ENCODE results near the gene GRAP.

DNA sequence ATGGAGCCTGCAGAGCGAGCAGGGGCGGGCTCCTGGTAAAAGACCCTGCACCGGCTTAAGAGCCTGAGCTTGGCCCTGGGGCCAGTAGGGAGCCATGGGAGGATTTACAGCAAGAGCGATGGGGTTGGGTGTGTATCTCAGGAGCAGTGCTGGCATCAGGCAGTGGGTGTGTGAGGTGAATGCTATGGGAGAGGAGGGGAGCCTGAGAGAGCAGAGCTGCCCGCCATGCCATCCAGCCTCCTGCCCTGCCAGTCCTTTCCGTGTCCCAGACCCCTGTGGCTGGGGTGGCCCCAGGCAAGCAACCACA is 65.5 kb downstream of the GRAP start:
- TF ChIP-seq HDAC1 (IDR thresholded peaks at IDR 0.05) (no peak), HNRNPLL (IDR thresholded peaks at IDR 0.05; ENCODE audit: low read depth, low read length, poor library complexity, severe bottlenecking) (no peak), RBBP5 (IDR thresholded peaks at IDR 0.05; ENCODE audit: borderline replicate concordance, insufficient read depth, low read length, poor library complexity, severe bottlenecking) (no peak), EZH2 (IDR thresholded peaks at IDR 0.05; ENCODE audit: borderline replicate concordance, low read depth, low read length) (no peak), SMARCC2 (IDR thresholded peaks at IDR 0.05; ENCODE audit: low read depth) (no peak), ATF7 (IDR thresholded peaks at IDR 0.05) (no peak), ZNF232 (CRISPR knock-in tag; IDR thresholded peaks at IDR 0.05) (no peak), SIX5 (IDR thresholded peaks at IDR 0.05; ENCODE audit: borderline replicate concordance in 1 of 2, insufficient read depth in 1 of 2, low read depth in 1 of 2, low read length in 2 of 2) (no peak), FOS (IDR thresholded peaks at IDR 0.05; ENCODE audit: extremely low read depth, insufficient read length) (no peak), KLF13 (tag; IDR thresholded peaks at IDR 0.05; ENCODE audit: borderline replicate concordance, low read depth) (no peak), ATF1 (CRISPR knock-in tag; IDR thresholded peaks at IDR 0.05) (no peak), ATF1 (tag; IDR thresholded peaks at IDR 0.05) (no peak)
- TF ChIP-seq, protein P1, sequence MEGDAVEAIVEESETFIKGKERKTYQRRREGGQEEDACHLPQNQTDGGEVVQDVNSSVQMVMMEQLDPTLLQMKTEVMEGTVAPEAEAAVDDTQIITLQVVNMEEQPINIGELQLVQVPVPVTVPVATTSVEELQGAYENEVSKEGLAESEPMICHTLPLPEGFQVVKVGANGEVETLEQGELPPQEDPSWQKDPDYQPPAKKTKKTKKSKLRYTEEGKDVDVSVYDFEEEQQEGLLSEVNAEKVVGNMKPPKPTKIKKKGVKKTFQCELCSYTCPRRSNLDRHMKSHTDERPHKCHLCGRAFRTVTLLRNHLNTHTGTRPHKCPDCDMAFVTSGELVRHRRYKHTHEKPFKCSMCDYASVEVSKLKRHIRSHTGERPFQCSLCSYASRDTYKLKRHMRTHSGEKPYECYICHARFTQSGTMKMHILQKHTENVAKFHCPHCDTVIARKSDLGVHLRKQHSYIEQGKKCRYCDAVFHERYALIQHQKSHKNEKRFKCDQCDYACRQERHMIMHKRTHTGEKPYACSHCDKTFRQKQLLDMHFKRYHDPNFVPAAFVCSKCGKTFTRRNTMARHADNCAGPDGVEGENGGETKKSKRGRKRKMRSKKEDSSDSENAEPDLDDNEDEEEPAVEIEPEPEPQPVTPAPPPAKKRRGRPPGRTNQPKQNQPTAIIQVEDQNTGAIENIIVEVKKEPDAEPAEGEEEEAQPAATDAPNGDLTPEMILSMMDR (IDR thresholded peaks at IDR 0.05 in 2 of 3, conservative IDR thresholded peaks at IDR 0.05 in 1 of 3; ENCODE audit: insufficient read depth in 2 of 3, low read depth in 1 of 3, low read length in 3 of 3) = no peak

Data from K562 (cell line).